HepG2 (cell line): ENCODE data around the gene IPO8. TPM values are rescaled to one million over a fixed set of nuclear protein-coding genes. Genes with fewer than 3 reads are reported as not detected.

ENCODE experiments used
- CBX1 ChIP-seq: IDR thresholded peaks from one replicate; pipeline ENCODE4 v1.6.1; 2016; ENCODE audit warnings: antibody characterized with exemption, low read depth
- CEBPB ChIP-seq: IDR thresholded peaks from 2 replicates; pipeline ENCODE4 v1.6.1; 2011; ENCODE audit warnings: low read depth, low read length, improper control_type of control experiment, borderline replicate concordance
- FOSL2 ChIP-seq: sonication (generic); formaldehyde crosslinking; IDR thresholded peaks from 2 replicates; pipeline ENCODE4 v1.4.0; 2020; ENCODE audit warnings: missing genetic modification reagents
- HIVEP1 ChIP-seq: sonication (generic); formaldehyde crosslinking; IDR thresholded peaks from 2 replicates; pipeline ENCODE4 v1.4.0; 2020; ENCODE audit warnings: mild to moderate bottlenecking, missing genetic modification reagents
- HMGA1 ChIP-seq: sonication (generic); formaldehyde crosslinking; conservative IDR thresholded peaks from 2 replicates; pipeline ENCODE4 v1.4.0; 2020; ENCODE audit warnings: missing genetic modification reagents
- KDM5B ChIP-seq: sonication (generic); formaldehyde crosslinking; IDR thresholded peaks from 2 replicates; pipeline ENCODE4 v1.4.0; 2020; ENCODE audit warnings: missing genetic modification reagents, mild to moderate bottlenecking, borderline replicate concordance
- MBD4 ChIP-seq: IDR thresholded peaks from 2 replicates; pipeline ENCODE4 v1.6.1; 2012; ENCODE audit warnings: low read length, inconsistent platforms, borderline replicate concordance
- SIX4 ChIP-seq: sonication (generic); formaldehyde crosslinking; IDR thresholded peaks from 2 replicates; pipeline ENCODE4 v1.4.0; 2020; ENCODE audit warnings: missing genetic modification reagents
- ZBTB38 ChIP-seq: sonication (generic); formaldehyde crosslinking; IDR thresholded peaks from 2 replicates; pipeline ENCODE4 v1.5.1; 2020; ENCODE audit warnings: mild to moderate bottlenecking, missing genetic modification reagents
- ZMAT3 ChIP-seq: sonication (generic); formaldehyde crosslinking; conservative IDR thresholded peaks from 2 replicates; pipeline ENCODE4 v1.7.0; 2021; ENCODE audit warnings: missing genetic modification reagents
- ZNF660 ChIP-seq: sonication (generic); formaldehyde crosslinking; IDR thresholded peaks from 2 replicates; pipeline ENCODE4 v1.5.1; 2020; ENCODE audit warnings: mild to moderate bottlenecking, low read depth, missing genetic modification reagents, borderline replicate concordance
- polyA plus RNA-seq, 8 experiments: library from polyadenylated mRNA; depleted of rRNA in 3 of 8; stranded (reverse) in 7 of 8; unstranded in 1 of 8; fragments of >200 nt; fragmentation: Illumina TruSeq in 4 of 8; extraction: Trizol in 4 of 8; gene quantifications; 2 replicates each; pipeline versions ENCODE4 v1.2.1 to v1.2.3, GENCODE V29; 2011 to 2016; ENCODE audit warnings: low read depth in 4 of 8, missing spikeins in 1 of 8, mixed read lengths in 1 of 8; ENCODE audit not compliant: insufficient read depth in 1 of 8
- total RNA-seq, 5 experiments: library from RNA; depleted of rRNA; stranded (reverse); fragments of >200 nt; fragmentation: Illumina TruSeq; extraction: Trizol; gene quantifications; 2 replicates each; pipeline ENCODE4 v1.2.3, GENCODE V29; 2016; ENCODE audit warnings: low read depth in 1 of 5
- TF ChIP-seq, protein P1 (sequence below): sonication (generic); formaldehyde crosslinking; IDR thresholded peaks from 2 replicates; pipeline ENCODE4 v1.4.0; 2020; ENCODE audit warnings: missing genetic modification reagents
- TF ChIP-seq, protein P2 (sequence below): sonication (generic); formaldehyde crosslinking; IDR thresholded peaks from 2 replicates; pipeline ENCODE4 v1.4.0; 2020; ENCODE audit warnings: missing genetic modification reagents
- TF ChIP-seq, protein P3 (sequence below): IDR thresholded peaks from 2 replicates; pipeline ENCODE4 v1.6.1; 2018; ENCODE audit warnings: missing genetic modification reagents, mild to moderate bottlenecking, missing compliant biosample characterization
- TF ChIP-seq, protein P4 (sequence below): IDR thresholded peaks from 2 replicates; pipeline ENCODE4 v1.6.1; 2016
- TF ChIP-seq, protein P5 (sequence below): sonication (generic); formaldehyde crosslinking; IDR thresholded peaks from 2 replicates; pipeline ENCODE4 v1.4.0; 2020; ENCODE audit warnings: missing genetic modification reagents

The IPO8 gene
- total and polyA plus RNA-seq, 2 of the 13 experiments (the other 11 are each of a cell fraction or from before 2014, with no cell fraction given): 6.3 to 21.8 TPM

DNA sequence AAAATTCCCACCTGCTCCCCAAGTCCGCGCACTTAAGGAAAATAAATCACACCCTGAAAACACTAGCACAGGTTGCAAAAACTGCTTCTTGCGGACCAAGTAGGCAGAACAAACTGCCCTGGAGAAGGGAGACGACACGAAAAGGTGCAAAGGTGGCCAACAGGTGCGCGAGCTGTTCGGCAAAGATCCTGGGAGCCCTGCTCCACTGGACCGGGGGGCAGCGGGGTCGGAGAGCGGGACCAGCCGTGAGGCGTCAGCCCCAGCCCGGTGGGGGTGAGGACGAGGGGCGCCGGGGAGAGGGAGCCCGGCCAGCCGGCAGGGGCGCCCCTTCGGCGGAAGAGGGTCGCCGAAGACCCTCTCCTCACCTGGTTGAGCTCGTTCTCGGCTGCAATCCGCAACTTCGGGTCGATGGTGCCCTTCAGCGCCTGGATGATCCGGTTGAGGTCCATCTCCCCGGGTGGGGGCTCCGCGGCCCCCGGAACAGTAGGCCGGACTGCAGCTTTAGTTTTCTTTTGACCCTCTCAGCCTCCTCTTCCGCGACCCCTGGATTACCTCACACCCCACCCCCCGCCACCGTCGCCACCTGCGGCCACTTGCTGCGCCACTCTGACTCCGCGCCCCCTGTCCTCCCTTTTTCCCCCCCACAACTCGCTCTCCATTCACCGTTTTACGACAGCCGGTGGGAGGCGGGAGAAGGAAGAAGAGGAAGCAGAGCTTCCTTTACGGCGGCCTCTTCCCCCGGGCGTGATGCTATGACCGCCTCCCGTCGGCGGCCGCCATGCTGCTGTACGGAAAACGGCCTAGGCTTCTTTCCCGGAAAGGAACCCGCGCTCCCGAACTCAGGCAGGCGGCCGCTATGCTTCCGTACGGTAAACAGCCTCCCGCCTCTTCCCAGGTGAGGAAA is at the start of gene IPO8 (continued):
- TF ChIP-seq SIX4 (CRISPR knock-in tag) (no peak), ZMAT3 (CRISPR knock-in tag) (no peak; the same call in 1 of the 2 replicates), HMGA1 (no peak), ZBTB38 (no peak), MBD4 (no peak), HIVEP1 (CRISPR knock-in tag) (no peak; the same call in 1 of the 2 replicates), ZNF660 (CRISPR knock-in tag) (no peak), FOSL2 (CRISPR knock-in tag) (0 out of 2 replicates have a peak, but pooled peaks have one; percentile 9), CEBPB (no peak), CBX1 (no peak), KDM5B (peak; percentile 56; the same call in 1 of the 2 replicates)
- TF ChIP-seq, protein P1, sequence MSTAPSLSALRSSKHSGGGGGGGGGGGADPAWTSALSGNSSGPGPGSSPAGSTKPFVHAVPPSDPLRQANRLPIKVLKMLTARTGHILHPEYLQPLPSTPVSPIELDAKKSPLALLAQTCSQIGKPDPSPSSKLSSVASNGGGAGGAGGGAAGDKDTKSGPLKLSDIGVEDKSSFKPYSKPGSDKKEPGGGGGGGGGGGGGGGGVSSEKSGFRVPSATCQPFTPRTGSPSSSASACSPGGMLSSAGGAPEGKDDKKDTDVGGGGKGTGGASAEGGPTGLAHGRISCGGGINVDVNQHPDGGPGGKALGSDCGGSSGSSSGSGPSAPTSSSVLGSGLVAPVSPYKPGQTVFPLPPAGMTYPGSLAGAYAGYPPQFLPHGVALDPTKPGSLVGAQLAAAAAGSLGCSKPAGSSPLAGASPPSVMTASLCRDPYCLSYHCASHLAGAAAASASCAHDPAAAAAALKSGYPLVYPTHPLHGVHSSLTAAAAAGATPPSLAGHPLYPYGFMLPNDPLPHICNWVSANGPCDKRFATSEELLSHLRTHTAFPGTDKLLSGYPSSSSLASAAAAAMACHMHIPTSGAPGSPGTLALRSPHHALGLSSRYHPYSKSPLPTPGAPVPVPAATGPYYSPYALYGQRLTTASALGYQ (CRISPR knock-in tag): peak; percentile 7; the same call in 1 of the 2 replicates
- TF ChIP-seq, protein P2, sequence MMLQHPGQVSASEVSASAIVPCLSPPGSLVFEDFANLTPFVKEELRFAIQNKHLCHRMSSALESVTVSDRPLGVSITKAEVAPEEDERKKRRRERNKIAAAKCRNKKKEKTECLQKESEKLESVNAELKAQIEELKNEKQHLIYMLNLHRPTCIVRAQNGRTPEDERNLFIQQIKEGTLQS: no peak
- TF ChIP-seq, protein P3, sequence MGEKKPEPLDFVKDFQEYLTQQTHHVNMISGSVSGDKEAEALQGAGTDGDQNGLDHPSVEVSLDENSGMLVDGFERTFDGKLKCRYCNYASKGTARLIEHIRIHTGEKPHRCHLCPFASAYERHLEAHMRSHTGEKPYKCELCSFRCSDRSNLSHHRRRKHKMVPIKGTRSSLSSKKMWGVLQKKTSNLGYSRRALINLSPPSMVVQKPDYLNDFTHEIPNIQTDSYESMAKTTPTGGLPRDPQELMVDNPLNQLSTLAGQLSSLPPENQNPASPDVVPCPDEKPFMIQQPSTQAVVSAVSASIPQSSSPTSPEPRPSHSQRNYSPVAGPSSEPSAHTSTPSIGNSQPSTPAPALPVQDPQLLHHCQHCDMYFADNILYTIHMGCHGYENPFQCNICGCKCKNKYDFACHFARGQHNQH: 0 out of 2 replicates have a peak, but pooled peaks have one; percentile 32
- TF ChIP-seq, protein P4, sequence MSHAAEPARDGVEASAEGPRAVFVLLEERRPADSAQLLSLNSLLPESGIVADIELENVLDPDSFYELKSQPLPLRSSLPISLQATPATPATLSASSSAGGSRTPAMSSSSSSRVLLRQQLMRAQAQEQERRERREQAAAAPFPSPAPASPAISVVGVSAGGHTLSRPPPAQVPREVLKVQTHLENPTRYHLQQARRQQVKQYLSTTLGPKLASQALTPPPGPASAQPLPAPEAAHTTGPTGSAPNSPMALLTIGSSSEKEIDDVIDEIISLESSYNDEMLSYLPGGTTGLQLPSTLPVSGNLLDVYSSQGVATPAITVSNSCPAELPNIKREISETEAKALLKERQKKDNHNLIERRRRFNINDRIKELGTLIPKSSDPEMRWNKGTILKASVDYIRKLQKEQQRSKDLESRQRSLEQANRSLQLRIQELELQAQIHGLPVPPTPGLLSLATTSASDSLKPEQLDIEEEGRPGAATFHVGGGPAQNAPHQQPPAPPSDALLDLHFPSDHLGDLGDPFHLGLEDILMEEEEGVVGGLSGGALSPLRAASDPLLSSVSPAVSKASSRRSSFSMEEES (CRISPR knock-in tag): no peak
- TF ChIP-seq, protein P5, sequence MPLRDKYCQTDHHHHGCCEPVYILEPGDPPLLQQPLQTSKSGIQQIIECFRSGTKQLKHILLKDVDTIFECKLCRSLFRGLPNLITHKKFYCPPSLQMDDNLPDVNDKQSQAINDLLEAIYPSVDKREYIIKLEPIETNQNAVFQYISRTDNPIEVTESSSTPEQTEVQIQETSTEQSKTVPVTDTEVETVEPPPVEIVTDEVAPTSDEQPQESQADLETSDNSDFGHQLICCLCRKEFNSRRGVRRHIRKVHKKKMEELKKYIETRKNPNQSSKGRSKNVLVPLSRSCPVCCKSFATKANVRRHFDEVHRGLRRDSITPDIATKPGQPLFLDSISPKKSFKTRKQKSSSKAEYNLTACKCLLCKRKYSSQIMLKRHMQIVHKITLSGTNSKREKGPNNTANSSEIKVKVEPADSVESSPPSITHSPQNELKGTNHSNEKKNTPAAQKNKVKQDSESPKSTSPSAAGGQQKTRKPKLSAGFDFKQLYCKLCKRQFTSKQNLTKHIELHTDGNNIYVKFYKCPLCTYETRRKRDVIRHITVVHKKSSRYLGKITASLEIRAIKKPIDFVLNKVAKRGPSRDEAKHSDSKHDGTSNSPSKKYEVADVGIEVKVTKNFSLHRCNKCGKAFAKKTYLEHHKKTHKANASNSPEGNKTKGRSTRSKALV (CRISPR knock-in tag): no peak
